Measurements from ENCODE around the gene RASAL1.

RASAL1 gene

GRCh38 chr12:113059071-113059595, 76.4 kb downstream of the RASAL1 start:
- no peaks in the 10 kb centered on the region for H3K9me3 ChIP-seq (ENCODE audit: control insufficient read depth, insufficient read depth, low read depth, low read length)
- H3K27ac ChIP-seq (ENCODE audit: low read depth, low read length) = no peak overlapping the region
- H3K27me3 ChIP-seq (ENCODE audit: control insufficient read depth, insufficient read depth, low read length) = peaks cover 76% of the 10 kb centered on the region
- H3K9ac ChIP-seq (ENCODE audit: low read length) = no peak overlapping the region
- no peak overlapping the region for H3K4me3 ChIP-seq (ENCODE audit: low read depth, low read length)
- H3K36me3 ChIP-seq (ENCODE audit: control insufficient read depth, insufficient read depth, low read length) = no peaks in the 10 kb centered on the region
- peaks cover 11% of the 10 kb centered on the region for H3K4me1 ChIP-seq (ENCODE audit: control insufficient read depth, insufficient read depth, low read length)

GRCh38 chr12:113058553-113058952, 77.0 kb downstream of the RASAL1 start:
- Histone ChIP-seq H3K4me3 (ENCODE audit: low read depth, low read length) (no peak overlapping the region), H3K27ac (ENCODE audit: low read depth, low read length) (no peak overlapping the region), H3K9me3 (ENCODE audit: control insufficient read depth, insufficient read depth, low read depth, low read length) (no peaks in the 10 kb centered on the region), H3K4me1 (ENCODE audit: control insufficient read depth, insufficient read depth, low read length) (peaks cover 11% of the 10 kb centered on the region), H3K9ac (ENCODE audit: low read length) (no peak overlapping the region), H3K27me3 (ENCODE audit: control insufficient read depth, insufficient read depth, low read length) (peaks cover 76% of the 10 kb centered on the region), H3K36me3 (ENCODE audit: control insufficient read depth, insufficient read depth, low read length) (no peaks in the 10 kb centered on the region)

GRCh38 chr12:113057565-113058485, 77.7 kb downstream of the RASAL1 start:
- Histone ChIP-seq H3K9me3 (ENCODE audit: control insufficient read depth, insufficient read depth, low read depth, low read length) (no peaks in the 10 kb centered on the region), H3K27ac (ENCODE audit: low read depth, low read length) (no peak overlapping the region), H3K27me3 (ENCODE audit: control insufficient read depth, insufficient read depth, low read length) (peaks cover 75% of the 10 kb centered on the region), H3K4me3 (ENCODE audit: low read depth, low read length) (peak overlapping the region; percentile 63; the same call in 1 of the 2 replicates), H3K9ac (ENCODE audit: low read length) (no peak overlapping the region), H3K4me1 (ENCODE audit: control insufficient read depth, insufficient read depth, low read length) (peaks cover 8% of the 10 kb centered on the region), H3K36me3 (ENCODE audit: control insufficient read depth, insufficient read depth, low read length) (no peaks in the 10 kb centered on the region)

- Histone ChIP-seq H3K9ac (ENCODE audit: low read length) (no peak within 1 kb of the TSS), H3K9me3 (ENCODE audit: control insufficient read depth, insufficient read depth, low read depth, low read length) (no peaks in the 10 kb centered on the region), H3K4me3 (ENCODE audit: low read depth, low read length) (peak within 1 kb of the TSS; percentile 63), H3K27ac (ENCODE audit: low read depth, low read length) (no peak within 1 kb of the TSS), H3K4me1 (ENCODE audit: control insufficient read depth, insufficient read depth, low read length) (peaks cover 3% of the 10 kb centered on the region; the same call in 1 of the 2 replicates), H3K36me3 (ENCODE audit: control insufficient read depth, insufficient read depth, low read length) (no peaks in the 10 kb centered on the region), H3K27me3 (ENCODE audit: control insufficient read depth, insufficient read depth, low read length) (peaks cover 78% of the 10 kb centered on the region)
Measured at GRCh38 chr12:113056631-113057488, 78.7 kb downstream of the RASAL1 start, which contains the start of gene DTX1. Gene DTX1 (plus strand): TSS chr12:113056730. CDS start chr12:113058193, 1,463 bp downstream.

- no peaks in the 10 kb centered on the region for H3K36me3 ChIP-seq (ENCODE audit: control insufficient read depth, insufficient read depth, low read length)
- H3K27me3 ChIP-seq (ENCODE audit: control insufficient read depth, insufficient read depth, low read length) = peaks cover 78% of the 10 kb centered on the region
- H3K9ac ChIP-seq (ENCODE audit: low read length) = no peak overlapping the region
- H3K4me3 ChIP-seq (ENCODE audit: low read depth, low read length) = peak overlapping the region; percentile 63
- no peak overlapping the region for H3K27ac ChIP-seq (ENCODE audit: low read depth, low read length)
- H3K9me3 ChIP-seq (ENCODE audit: control insufficient read depth, insufficient read depth, low read depth, low read length) = no peaks in the 10 kb centered on the region
- H3K4me1 ChIP-seq (ENCODE audit: control insufficient read depth, insufficient read depth, low read length) = peaks cover 3% of the 10 kb centered on the region; the same call in 1 of the 2 replicates
Measured at GRCh38 chr12:113056381-113056630, 79.3 kb downstream of the RASAL1 start.

- Histone ChIP-seq H3K4me3 (ENCODE audit: low read depth, low read length) (peak overlapping the region; percentile 63), H3K9me3 (ENCODE audit: control insufficient read depth, insufficient read depth, low read depth, low read length) (no peaks in the 10 kb centered on the region), H3K27me3 (ENCODE audit: control insufficient read depth, insufficient read depth, low read length) (peaks cover 80% of the 10 kb centered on the region), H3K4me1 (ENCODE audit: control insufficient read depth, insufficient read depth, low read length) (peaks cover 3% of the 10 kb centered on the region; the same call in 1 of the 2 replicates), H3K9ac (ENCODE audit: low read length) (no peak overlapping the region), H3K27ac (ENCODE audit: low read depth, low read length) (no peak overlapping the region), H3K36me3 (ENCODE audit: control insufficient read depth, insufficient read depth, low read length) (no peaks in the 10 kb centered on the region)
Measured at GRCh38 chr12:113055594-113056380, 79.8 kb downstream of the RASAL1 start.

GRCh38 chr12:113054948-113055486, 80.5 kb downstream of the RASAL1 start:
- Histone ChIP-seq H3K4me1 (ENCODE audit: control insufficient read depth, insufficient read depth, low read length) (peaks cover 3% of the 10 kb centered on the region; the same call in 1 of the 2 replicates), H3K9ac (ENCODE audit: low read length) (no peak overlapping the region), H3K27ac (ENCODE audit: low read depth, low read length) (no peak overlapping the region), H3K4me3 (ENCODE audit: low read depth, low read length) (no peak overlapping the region), H3K36me3 (ENCODE audit: control insufficient read depth, insufficient read depth, low read length) (no peaks in the 10 kb centered on the region), H3K27me3 (ENCODE audit: control insufficient read depth, insufficient read depth, low read length) (peaks cover 74% of the 10 kb centered on the region), H3K9me3 (ENCODE audit: control insufficient read depth, insufficient read depth, low read depth, low read length) (no peaks in the 10 kb centered on the region)

GRCh38 chr12:113052326-113052725, 83.2 kb downstream of the RASAL1 start:
- H3K36me3 ChIP-seq (ENCODE audit: control insufficient read depth, insufficient read depth, low read length) = no peaks in the 10 kb centered on the region
- no peaks in the 10 kb centered on the region for H3K4me1 ChIP-seq (ENCODE audit: control insufficient read depth, insufficient read depth, low read length)
- no peak overlapping the region for H3K4me3 ChIP-seq (ENCODE audit: low read depth, low read length)
- H3K9me3 ChIP-seq (ENCODE audit: control insufficient read depth, insufficient read depth, low read depth, low read length) = no peaks in the 10 kb centered on the region
- no peak overlapping the region for H3K27ac ChIP-seq (ENCODE audit: low read depth, low read length)
- no peak overlapping the region for H3K9ac ChIP-seq (ENCODE audit: low read length)
- H3K27me3 ChIP-seq (ENCODE audit: control insufficient read depth, insufficient read depth, low read length) = peaks cover 57% of the 10 kb centered on the region

GRCh38 chr12:113051759-113052158, 83.8 kb downstream of the RASAL1 start:
- Histone ChIP-seq H3K4me1 (ENCODE audit: control insufficient read depth, insufficient read depth, low read length) (no peaks in the 10 kb centered on the region), H3K4me3 (ENCODE audit: low read depth, low read length) (no peak overlapping the region), H3K9me3 (ENCODE audit: control insufficient read depth, insufficient read depth, low read depth, low read length) (no peaks in the 10 kb centered on the region), H3K27ac (ENCODE audit: low read depth, low read length) (no peak overlapping the region), H3K9ac (ENCODE audit: low read length) (no peak overlapping the region), H3K27me3 (ENCODE audit: control insufficient read depth, insufficient read depth, low read length) (peaks cover 52% of the 10 kb centered on the region), H3K36me3 (ENCODE audit: control insufficient read depth, insufficient read depth, low read length) (no peaks in the 10 kb centered on the region)

- Histone ChIP-seq H3K4me3 (ENCODE audit: low read depth, low read length) (no peak overlapping the region), H3K9ac (ENCODE audit: low read length) (no peak overlapping the region), H3K4me1 (ENCODE audit: control insufficient read depth, insufficient read depth, low read length) (no peaks in the 10 kb centered on the region), H3K27ac (ENCODE audit: low read depth, low read length) (no peak overlapping the region), H3K36me3 (ENCODE audit: control insufficient read depth, insufficient read depth, low read length) (no peaks in the 10 kb centered on the region), H3K9me3 (ENCODE audit: control insufficient read depth, insufficient read depth, low read depth, low read length) (no peaks in the 10 kb centered on the region), H3K27me3 (ENCODE audit: control insufficient read depth, insufficient read depth, low read length) (peaks cover 49% of the 10 kb centered on the region)
Measured at GRCh38 chr12:113050795-113051194, 84.8 kb downstream of the RASAL1 start.

Data from HUES6 (cell line).